Lower leg skin (tissue), 4 donors: ENCODE data around the gene TOR4A. TPM values are rescaled to one million over a fixed set of nuclear protein-coding genes. Genes with fewer than 3 reads are reported as not detected.

ENCODE experiments used
- DNase-seq, 2 donors: peaks; one replicate each; pipeline ENCODE4 v3.0.0-alpha.2; 2019; ENCODE audit warnings: low spot score in 2 of 2
- H3K4me3 ChIP-seq: fragments of 200-600 bp; sonication (generic); 2 replicates; pipeline ENCODE4 v1.5.1; 2017; ENCODE audit warnings: mild to moderate bottlenecking, low read depth; ENCODE audit not compliant: poor library complexity, severe bottlenecking
- CTCF ChIP-seq, 3 donors: fragments of 450-650 bp; IDR thresholded peaks; one replicate each; pipeline ENCODE4 v1.5.1; 2016; ENCODE audit warnings: antibody characterized with exemption in 3 of 3, mild to moderate bottlenecking in 3 of 3, moderate library complexity in 2 of 3
- POLR2A ChIP-seq, 2 donors: fragments of 450-650 bp; IDR thresholded peaks; one replicate each; pipeline ENCODE4 v1.6.1; 2016 to 2017; ENCODE audit warnings: antibody characterized with exemption in 2 of 2, mild to moderate bottlenecking in 1 of 2, moderate library complexity in 1 of 2
- WGBS, 2 donors: methylation state at CpG; one replicate each; pipeline ENCODE4 v1.1.5; 2018; 5-methylcytosine and 5-hydroxymethylcytosine counted together
- intact Hi-C: fragments of 100-400 bp; cut with DNase I; formaldehyde crosslinking; loops from one replicate; pipeline ENCODE4 v1.15.0; 2023; ENCODE audit warnings: low total_unique reads
- total RNA-seq, 4 donors: library from RNA; depleted of rRNA; stranded (reverse); fragments of >200 nt; gene quantifications; one replicate each; pipeline ENCODE4 v1.1.0, GENCODE V29; 2016

Gene TOR4A
- total RNA-seq, 4 donors from 2014 or later = 4.9 to 7.4 (median 5.6) TPM

GRCh38 chr9:137314561-137315560 is 37.3 kb downstream of the TOR4A start:
- WGBS, 2 donors = 61 to 71% methylated on average over 32 to 41 of the region's 42 CpGs
- H3K4me3 ChIP-seq = no peak overlapping the region
- peak; percentile 12 to 85 for DNase-seq
- TF ChIP-seq POLR2A (IDR thresholded peaks at IDR 0.05) (no peak), CTCF (IDR thresholded peaks at IDR 0.05) (no peak)
- intact Hi-C loops = no loop called here

DNA sequence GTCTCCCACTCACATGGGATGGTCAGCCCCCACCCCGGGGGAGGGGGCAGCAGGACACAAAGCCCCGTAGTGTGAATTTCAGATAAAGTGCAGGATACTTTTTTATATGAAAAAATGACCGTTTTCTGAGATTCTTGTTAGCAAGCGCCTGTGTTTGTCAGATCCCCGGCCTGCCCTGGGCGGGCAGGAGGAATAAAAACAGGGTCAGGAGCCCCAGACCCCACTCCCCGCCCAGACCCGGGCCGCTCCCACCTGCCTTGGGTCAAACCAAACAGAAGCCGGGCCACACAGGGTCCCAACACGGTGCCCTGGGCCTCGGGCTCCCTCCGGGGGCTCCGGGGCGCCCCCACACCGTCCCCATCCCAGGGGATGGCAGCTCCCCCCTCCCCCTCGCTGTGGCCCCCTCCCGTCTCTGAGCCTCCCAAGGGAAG is 38.1 kb downstream of the TOR4A start:
- no peak for TF ChIP-seq CTCF (IDR thresholded peaks at IDR 0.05)
- TF ChIP-seq POLR2A (IDR thresholded peaks at IDR 0.05) = no peak
- intact Hi-C loops = no loop called here
- H3K4me3 ChIP-seq = no peak overlapping the region
- no peak for DNase-seq
- 24 to 27% methylated on average over 13 to 14 of the region's 18 CpGs for WGBS, 2 donors

DNA sequence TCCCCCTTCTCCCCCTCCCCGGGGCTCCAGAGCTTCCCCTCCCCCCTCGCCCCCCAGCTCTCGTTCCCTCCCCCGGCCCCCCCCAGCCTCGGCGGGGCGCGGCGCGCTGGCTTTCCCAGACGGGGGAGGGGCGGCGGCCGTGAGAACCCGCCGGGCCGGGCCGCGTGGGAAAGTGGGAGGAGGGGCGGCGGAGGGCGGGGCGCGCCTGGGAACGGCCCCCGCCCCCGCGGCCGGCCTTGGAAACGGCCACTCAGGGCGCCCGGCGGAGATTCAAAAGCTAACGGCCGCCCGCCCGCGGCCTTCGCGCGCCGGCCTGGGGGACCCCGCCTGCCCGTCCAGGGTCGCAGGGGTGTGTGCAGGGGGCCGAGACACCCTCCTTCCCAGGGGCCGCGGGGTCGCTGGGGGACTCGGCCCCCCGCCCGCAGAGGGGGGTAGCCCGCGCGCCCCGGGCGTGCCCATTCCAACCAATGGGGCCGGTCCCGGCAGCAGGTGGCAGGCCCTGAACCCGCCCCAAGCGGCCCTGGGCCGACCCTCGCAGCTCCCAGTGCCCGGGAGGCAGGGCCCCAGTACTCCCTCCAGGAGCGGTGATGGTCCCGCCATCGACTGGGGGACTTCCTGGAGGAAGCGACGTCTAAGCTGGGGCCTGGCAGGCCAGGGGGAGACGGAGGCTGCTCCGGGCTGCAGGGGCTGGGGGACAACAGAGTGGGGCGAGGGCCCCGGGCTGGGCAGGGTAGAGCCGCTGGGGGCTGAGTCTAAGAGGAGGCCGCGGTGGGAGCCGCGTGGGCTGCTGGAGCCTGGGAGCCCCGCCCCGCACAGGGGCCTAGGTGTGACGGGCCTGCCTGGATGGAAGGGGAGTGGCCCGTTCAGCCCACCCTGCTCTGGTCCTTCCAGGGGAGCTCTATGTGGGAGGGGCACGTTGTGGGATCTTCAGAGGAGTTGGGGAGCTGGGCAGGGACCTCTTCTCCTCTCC is 38.8 kb downstream of the TOR4A start:
- peak in 1 of 2 donors; percentile 16 for DNase-seq

DNA sequence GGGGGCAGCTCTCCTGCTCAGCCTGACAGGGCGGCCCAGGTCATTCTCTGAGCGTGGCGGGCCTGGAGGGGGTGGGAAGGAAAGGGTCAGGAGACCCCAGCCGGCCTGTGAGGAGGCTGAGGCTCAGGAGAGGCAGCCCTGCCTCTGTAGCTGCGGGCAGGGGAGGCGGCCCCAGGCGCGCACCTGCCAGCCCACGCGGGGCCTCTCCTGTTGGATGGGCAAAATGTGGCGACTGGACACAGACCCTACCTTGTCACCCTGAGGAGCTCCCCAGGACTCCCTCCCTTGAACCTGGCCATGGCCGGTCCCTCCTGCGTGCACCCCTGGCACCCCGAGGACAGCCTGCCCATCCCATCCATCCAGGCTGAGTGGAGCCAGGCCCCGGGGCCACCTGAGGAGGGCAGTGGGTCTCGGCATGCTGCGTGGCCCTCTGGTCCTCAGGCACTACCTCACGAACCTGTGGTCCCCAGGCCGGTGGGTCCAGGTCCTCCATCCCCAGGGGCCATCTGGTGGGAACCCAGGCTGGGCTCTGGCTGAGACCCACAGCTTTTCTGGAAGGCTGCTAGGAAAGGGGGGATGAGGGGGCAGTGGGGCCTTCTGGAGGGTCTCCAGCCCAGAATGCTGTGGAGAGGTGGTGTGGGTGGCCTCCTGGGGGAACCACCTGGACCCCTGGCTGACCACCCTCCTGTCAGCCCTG is 39.6 kb downstream of the TOR4A start:
- 66 to 69% methylated on average over 15 to 19 of the region's 19 CpGs for WGBS, 2 donors
- H3K4me3 ChIP-seq = no peak overlapping the region
- TF ChIP-seq POLR2A (IDR thresholded peaks at IDR 0.05) = no peak
- no peak for TF ChIP-seq CTCF (IDR thresholded peaks at IDR 0.05)
- intact Hi-C loops = no loop called here
- DNase-seq = peak; percentile 13 to 82

More for the DNA sequence above, 38.8 kb downstream of the TOR4A start:
- TF ChIP-seq POLR2A (IDR thresholded peaks at IDR 0.05) (no peak), CTCF (IDR thresholded peaks at IDR 0.05) (no peak)
- 10 to 21% methylated on average over 18 to 19 of the region's 83 CpGs for whole genome bisulfite sequencing, 2 donors
- no peak overlapping the region for H3K4me3 ChIP-seq
- intact Hi-C loops = no loop called here
